ENCODE results near the gene CPT1B.

- TF ChIP-seq, protein P1, sequence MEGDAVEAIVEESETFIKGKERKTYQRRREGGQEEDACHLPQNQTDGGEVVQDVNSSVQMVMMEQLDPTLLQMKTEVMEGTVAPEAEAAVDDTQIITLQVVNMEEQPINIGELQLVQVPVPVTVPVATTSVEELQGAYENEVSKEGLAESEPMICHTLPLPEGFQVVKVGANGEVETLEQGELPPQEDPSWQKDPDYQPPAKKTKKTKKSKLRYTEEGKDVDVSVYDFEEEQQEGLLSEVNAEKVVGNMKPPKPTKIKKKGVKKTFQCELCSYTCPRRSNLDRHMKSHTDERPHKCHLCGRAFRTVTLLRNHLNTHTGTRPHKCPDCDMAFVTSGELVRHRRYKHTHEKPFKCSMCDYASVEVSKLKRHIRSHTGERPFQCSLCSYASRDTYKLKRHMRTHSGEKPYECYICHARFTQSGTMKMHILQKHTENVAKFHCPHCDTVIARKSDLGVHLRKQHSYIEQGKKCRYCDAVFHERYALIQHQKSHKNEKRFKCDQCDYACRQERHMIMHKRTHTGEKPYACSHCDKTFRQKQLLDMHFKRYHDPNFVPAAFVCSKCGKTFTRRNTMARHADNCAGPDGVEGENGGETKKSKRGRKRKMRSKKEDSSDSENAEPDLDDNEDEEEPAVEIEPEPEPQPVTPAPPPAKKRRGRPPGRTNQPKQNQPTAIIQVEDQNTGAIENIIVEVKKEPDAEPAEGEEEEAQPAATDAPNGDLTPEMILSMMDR (conservative IDR thresholded peaks at IDR 0.05; ENCODE audit: low read depth, low read length), result no peak
- TF ChIP-seq EZH2 (IDR thresholded peaks at IDR 0.05; ENCODE audit: borderline replicate concordance, low read depth, low read length, poor library complexity, severe bottlenecking), result no peak
Measured at GRCh38 chr22:50535113-50535512, 43.1 kb downstream of the CPT1B start.
